GM18502 (cell line): ENCODE data around the gene TRABD2B.

ENCODE experiments used
- ATAC-seq: cut with Tn5 transposase; IDR thresholded peaks from one replicate; pipeline ENCODE4 v1.9.1; 2021; ENCODE audit warnings: mild to moderate bottlenecking; ENCODE audit not compliant: unreplicated experiment, poor library complexity

Gene TRABD2B

DNA sequence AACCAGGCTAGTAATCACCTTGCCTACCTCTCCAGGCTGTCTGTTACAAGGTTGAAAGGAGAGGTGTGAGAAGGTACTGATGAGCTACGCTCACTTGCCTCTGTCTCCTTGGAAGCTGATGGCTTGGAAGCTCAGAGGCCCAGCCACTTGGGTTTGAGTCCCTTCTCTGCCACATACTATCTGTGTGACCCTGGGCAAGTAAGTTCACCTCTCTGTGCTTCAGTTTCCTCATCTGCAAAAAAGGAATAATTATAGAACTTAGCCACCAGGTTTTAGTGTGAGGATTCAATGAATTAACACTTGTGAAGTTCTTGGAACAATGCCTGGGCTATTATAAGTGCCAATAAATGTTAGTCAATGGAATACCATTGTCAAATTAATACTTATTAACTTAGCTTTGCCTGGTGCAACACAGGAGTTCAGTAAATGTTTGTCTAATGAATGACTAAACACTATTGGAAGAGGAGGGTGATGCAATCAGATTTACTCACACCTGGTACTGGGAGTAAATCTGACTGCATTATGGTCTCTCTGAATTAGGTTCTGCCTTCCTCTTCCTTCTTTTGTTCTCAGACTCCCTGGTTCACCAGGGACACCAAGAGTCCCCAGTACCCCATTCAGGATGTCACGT is 55.5 kb downstream of the TRABD2B start:
- no peak for ATAC-seq

DNA sequence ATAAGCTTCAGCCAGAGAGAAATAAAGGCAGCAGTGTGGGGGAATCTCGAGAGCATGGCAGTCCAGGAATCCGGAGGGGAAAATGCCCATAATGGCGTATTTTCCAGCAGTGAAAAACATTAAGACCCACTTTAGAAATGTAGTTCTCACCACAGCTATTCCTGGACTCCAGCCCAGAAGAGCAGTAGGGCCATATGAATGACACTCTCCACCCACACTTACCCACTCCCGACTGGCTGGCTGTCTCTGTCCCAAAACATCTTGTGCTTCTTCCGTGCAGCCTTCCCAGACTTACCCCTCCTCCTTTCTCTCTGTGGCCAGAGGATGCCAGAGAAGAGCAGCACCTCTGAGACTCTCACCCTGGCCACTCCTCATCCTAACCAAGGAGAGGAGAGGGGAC is 56.4 kb downstream of the TRABD2B start:
- ATAC-seq: no peak

GRCh38 chr1:47940326-47940725 is 56.9 kb downstream of the TRABD2B start:
- ATAC-seq: no peak

- ATAC-seq: no peak
Measured at GRCh38 chr1:47938520-47938919, 58.7 kb downstream of the TRABD2B start.

DNA sequence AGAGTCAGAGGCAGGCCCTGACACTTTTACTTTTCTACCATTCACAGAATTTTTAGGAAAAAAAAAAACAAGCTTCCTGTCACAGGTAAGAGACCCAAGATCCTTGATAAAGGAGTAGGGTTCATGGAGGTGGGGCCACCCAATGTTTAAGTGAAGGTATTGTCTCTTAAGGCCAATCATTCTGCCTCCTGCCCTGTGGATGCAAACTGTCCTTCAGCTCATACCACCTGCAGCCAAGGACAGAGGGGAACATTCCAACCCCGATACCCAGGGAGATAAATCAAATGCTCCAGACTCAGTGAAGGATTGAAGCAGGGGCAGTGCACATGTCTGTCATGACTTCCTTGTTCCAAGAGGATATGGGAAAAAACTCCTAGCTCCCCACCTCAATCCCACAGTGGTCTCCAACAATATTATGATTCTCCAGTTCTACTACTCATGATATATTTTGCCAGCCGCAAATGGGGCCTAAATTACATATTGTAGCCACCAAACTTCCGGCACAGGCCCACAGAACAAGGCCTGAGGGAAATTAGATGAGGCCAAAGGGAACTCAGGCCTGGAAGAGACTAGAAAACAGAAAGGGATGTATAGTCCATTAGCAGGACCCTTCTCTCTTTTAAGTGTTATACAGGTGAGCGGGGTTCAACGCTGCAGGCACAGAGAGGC is 59.5 kb downstream of the TRABD2B start:
- no peak for ATAC-seq

GRCh38 chr1:47936916-47937551 is 60.2 kb downstream of the TRABD2B start:
- no peak for ATAC-seq

DNA sequence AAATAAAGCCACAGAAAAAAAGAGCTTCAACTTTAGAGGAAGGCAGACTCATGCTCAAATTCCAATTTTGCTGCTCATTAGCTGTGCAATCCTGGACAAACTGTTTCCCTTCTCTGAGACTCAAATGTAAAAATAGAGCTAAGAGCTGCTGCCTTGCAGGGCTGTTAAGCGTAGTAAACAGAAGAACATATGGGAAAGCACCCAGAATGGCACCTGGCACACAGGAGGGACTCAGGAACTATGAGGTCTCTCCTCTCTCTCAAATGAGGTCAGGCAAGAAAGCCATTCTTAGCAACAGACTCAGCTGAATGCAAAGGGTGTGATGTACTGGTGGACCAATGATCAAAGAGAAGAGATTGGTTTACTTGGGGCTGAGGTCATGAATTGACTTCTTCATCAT is 61.3 kb downstream of the TRABD2B start:
- no peak for ATAC-seq

DNA sequence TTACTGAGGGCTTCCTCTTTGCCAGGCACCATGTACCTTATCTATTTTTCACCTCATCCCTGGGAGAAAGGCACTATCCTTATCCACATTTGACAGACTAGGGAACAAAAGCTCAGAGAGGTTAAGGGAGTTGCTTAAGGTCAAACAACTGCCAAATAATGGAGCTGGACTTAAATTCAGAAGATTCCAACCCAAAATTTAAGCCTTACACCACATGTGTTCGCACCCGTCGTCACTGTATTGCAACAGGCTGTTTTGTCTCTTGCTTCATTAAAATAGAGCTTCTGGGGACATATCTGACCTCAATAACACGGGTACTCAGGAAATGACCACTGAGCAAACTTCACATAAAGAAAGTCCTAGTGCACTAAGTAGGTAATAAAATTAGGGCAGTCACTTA is 62.0 kb downstream of the TRABD2B start:
- no peak for ATAC-seq

DNA sequence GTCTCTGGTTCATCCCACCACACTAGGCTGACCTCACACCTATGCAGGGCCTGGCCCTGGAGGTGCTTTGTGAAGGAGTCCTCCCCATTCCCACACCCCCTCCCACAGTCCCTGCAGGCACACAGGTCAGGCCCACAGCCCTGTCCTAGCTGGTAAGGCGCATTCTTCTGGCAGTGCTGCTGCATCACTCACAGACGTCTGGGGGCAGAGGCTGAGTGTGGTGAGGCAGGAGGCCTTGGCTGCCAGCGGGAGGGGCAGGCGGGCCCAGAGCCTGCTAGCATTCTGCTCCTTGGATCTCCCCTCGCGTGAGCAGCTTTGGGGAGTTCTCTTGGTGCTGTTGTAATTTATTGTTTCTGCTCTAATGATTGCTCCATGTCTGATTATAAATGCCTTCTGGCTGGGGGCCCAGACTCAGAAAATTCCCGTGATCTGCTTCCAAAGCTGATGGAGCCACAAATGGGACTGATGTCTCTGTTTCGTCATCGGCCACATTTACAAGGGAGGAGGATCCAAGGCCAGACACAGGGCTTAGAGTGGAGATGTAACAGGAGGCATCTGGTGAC is 62.9 kb downstream of the TRABD2B start:
- ATAC-seq: no peak

DNA sequence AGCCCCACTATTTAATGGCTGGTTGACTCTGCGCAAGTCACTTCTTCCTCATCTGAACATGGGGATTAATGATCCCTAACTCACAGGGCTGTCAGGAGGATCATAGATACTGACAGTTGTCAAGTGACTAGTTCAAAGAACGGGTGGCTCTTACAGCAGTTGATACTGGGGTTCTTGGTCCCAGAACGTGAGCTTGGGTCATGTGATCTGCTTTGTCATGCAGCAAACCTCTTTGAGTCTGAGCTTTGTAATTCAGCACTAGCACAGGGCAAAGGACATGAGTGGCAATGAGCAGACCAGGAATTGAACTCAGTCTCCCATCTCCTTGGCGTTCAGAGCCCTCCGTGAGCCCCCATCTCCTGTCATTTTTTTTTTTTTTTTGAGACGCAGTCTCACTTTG is 64.4 kb downstream of the TRABD2B start:
- no peak for ATAC-seq

DNA sequence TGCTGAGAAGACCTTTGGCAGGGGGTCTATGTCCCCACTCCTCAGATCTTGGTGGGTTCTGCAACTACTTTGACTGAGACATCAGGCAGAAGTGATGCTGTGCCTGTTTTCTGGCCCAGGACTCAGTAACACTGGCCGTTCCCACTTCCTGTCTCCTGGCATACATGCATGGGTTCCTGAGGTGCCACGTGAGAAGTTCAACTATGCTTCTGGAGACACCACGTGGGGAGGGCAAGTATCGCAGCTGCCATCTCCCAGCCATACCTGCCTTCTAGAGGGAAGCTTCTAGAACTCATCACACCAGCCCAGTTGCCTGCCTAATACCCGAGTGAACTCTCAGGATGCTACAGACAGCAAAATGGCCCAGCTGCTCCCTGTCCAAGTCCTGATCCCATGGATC is 65.8 kb downstream of the TRABD2B start:
- ATAC-seq: no peak

- no peak for ATAC-seq
Measured at GRCh38 chr1:47930210-47930840, 66.9 kb downstream of the TRABD2B start.

GRCh38 chr1:47927165-47927564 is 70.0 kb downstream of the TRABD2B start:
- no peak for ATAC-seq

DNA sequence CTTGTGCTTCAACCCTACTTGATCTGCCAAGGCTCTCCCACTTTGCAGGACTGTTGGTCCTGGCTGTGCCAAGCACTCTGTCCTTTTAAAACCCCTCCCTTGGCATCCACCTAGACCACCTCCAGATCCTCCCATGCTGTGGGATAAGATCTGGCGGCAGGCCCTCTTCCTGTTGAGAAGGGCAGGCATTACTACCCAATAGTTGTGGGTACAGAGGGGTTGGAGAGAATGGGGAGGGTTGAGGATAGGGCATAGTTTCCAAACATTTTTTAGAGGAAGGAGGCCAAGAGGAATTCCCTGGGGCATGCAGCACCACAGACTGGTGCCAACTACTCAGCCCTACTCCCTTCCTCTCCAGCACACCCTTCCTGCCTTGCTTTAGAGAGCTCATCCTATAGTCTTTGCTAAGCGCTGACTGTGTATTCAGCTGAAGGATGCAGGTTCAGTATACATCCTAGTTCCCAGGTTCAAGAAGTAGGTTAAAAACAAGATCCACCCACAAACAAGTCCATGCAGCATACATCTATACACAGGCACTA is 70.7 kb downstream of the TRABD2B start:
- no peak for ATAC-seq

- no peak for ATAC-seq
Measured at GRCh38 chr1:47924270-47925048, 72.7 kb downstream of the TRABD2B start.

GRCh38 chr1:47921935-47922415 is 75.2 kb downstream of the TRABD2B start:
- no peak for ATAC-seq

- ATAC-seq: no peak
Measured at GRCh38 chr1:47919113-47919833, 77.9 kb downstream of the TRABD2B start.

- no peak for ATAC-seq
Measured at GRCh38 chr1:47918257-47918867, 78.8 kb downstream of the TRABD2B start.

GRCh38 chr1:47917687-47918086 is 79.5 kb downstream of the TRABD2B start:
- no peak for ATAC-seq
